Fibroblast of lung (primary cell): ENCODE data around the gene UGGT2. TPM values are rescaled to one million over a fixed set of nuclear protein-coding genes. Genes with fewer than 3 reads are reported as not detected.
A peak's percentile ranks its signal among the peaks of the same experiment; 100 is the strongest.

Source experiments
- DNase-seq, 2 donors: peaks; one replicate each; pipeline versions ENCODE4 v3.0.0 to v3.0.0-alpha.2; 2010; ENCODE audit warnings: low read depth in 2 of 2
- H2AFZ ChIP-seq: 2 replicates; pipeline ENCODE4 v1.5.1; 2012; ENCODE audit warnings: low read length, control low read depth, inconsistent platforms
- H3K27ac ChIP-seq: 2 replicates; pipeline ENCODE4 v1.5.1; 2011; ENCODE audit warnings: low read length, control low read depth; ENCODE audit not compliant: insufficient read depth
- H3K27me3 ChIP-seq: 2 replicates; pipeline ENCODE4 v1.5.1; 2011; ENCODE audit warnings: mild to moderate bottlenecking, low read length; ENCODE audit not compliant: control insufficient read depth, insufficient read depth
- H3K36me3 ChIP-seq: 2 replicates; pipeline ENCODE4 v1.5.1; 2011; ENCODE audit warnings: low read length; ENCODE audit not compliant: control insufficient read depth, insufficient read depth
- H3K4me1 ChIP-seq: 2 replicates; pipeline ENCODE4 v1.5.1; 2011; ENCODE audit warnings: low read length; ENCODE audit not compliant: control insufficient read depth, insufficient read depth; ENCODE audit errors: extremely low read depth
- H3K4me2 ChIP-seq: 2 replicates; pipeline ENCODE4 v1.5.1; 2011; ENCODE audit warnings: low read length, control low read depth; ENCODE audit not compliant: insufficient read depth; ENCODE audit errors: extremely low read depth
- H3K4me3 ChIP-seq, 4 experiments: fragments of 200-600 bp in 1 of 4; sonication (generic) in 1 of 4; replicated peaks in 1 of 4; 2 replicates each; pipeline ENCODE4 v1.5.1; 2011 to 2016; ENCODE audit warnings: low read length in 4 of 4, low read depth in 3 of 4, mild to moderate bottlenecking in 3 of 4, control low read depth in 2 of 4, inconsistent platforms in 1 of 4, mixed read lengths in 1 of 4; ENCODE audit not compliant: insufficient read depth in 1 of 4; ENCODE audit errors: control extremely low read depth in 1 of 4
- H3K79me2 ChIP-seq: 2 replicates; pipeline ENCODE4 v1.5.1; 2012; ENCODE audit warnings: mild to moderate bottlenecking, low read length, inconsistent platforms; ENCODE audit not compliant: control insufficient read depth, insufficient read depth
- H3K9ac ChIP-seq: 2 replicates; pipeline ENCODE4 v1.5.1; 2011; ENCODE audit warnings: mild to moderate bottlenecking, low read length, control low read depth; ENCODE audit not compliant: insufficient read depth
- H3K9me3 ChIP-seq: 2 replicates; pipeline ENCODE4 v1.5.1; 2012; ENCODE audit warnings: low read depth, low read length; ENCODE audit not compliant: control insufficient read depth, insufficient read depth
- H4K20me1 ChIP-seq: 2 replicates; pipeline ENCODE4 v1.5.1; 2011; ENCODE audit warnings: low read length; ENCODE audit not compliant: control insufficient read depth, insufficient read depth; ENCODE audit errors: extremely low read depth
- EZH2 ChIP-seq: IDR thresholded peaks from 2 replicates; pipeline ENCODE4 v1.5.1; 2012; ENCODE audit warnings: low read length, control low read depth, mild to moderate bottlenecking; ENCODE audit errors: missing control alignments
- polyA plus RNA-seq, 2 donors: library from polyadenylated mRNA; depleted of rRNA in 1 of 2; stranded (reverse) in 1 of 2; unstranded in 1 of 2; fragments of >200 nt; gene quantifications; 2 replicates each; pipeline ENCODE4 v1.2.1, GENCODE V29; 2011 to 2012; ENCODE audit warnings: missing spikeins in 1 of 2
- total RNA-seq: library from RNA; depleted of rRNA; stranded (reverse); fragments of >200 nt; gene quantifications from 2 replicates; pipeline ENCODE4 v1.2.1, GENCODE V29; 2014
- TF ChIP-seq, protein P1 (sequence below), 2 donors: IDR thresholded peaks in 1 of 2; conservative IDR thresholded peaks in 1 of 2; 1 replicate in 1 of 2; 2 replicates in 1 of 2; pipeline ENCODE4 v1.5.1; 2011 to 2012; ENCODE audit warnings: low read length in 2 of 2, control low read depth in 1 of 2, inconsistent platforms in 1 of 2, low read depth in 1 of 2, mild to moderate bottlenecking in 1 of 2

The UGGT2 gene
- total and polyA plus RNA-seq, 2 donors (not counting 1 experiment from before 2014, with no cell fraction given) = 26.3 to 47.2 TPM

DNA sequence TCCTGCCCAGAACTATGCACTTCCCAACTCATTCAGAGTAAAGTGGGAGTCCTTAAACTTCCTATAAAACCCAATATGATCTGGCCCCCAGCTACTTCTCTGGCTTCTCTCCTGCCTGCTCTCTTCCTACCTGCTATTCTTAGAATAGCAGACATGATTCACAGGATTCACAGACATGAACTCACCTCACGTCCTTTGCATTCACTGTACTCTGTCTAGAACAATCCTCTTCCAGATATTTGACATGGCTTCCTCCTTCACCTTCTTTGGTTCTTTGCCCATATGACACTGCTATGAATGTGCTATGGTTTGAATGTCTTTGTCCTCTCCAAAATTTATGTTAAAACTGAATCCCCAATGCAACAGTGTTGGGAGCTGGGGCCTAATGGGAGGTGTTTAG is 154.9 kb downstream of the UGGT2 start:
- Histone ChIP-seq H4K20me1 (no peaks in the 10 kb centered on the region), H2AFZ (no peak overlapping the region), H3K9me3 (no peaks in the 10 kb centered on the region), H3K9ac (no peak overlapping the region), H3K79me2 (no peaks in the 10 kb centered on the region), H3K4me2 (no peak overlapping the region), H3K27me3 (no peaks in the 10 kb centered on the region), H3K4me3 (no peak overlapping the region), H3K36me3 (peaks cover 1% of the 10 kb centered on the region), H3K27ac (no peak overlapping the region), H3K4me1 (no peaks in the 10 kb centered on the region)
- peak in 1 of 2 donors; percentile 38 for DNase-seq
- no peak for TF ChIP-seq EZH2
- TF ChIP-seq, protein P1, sequence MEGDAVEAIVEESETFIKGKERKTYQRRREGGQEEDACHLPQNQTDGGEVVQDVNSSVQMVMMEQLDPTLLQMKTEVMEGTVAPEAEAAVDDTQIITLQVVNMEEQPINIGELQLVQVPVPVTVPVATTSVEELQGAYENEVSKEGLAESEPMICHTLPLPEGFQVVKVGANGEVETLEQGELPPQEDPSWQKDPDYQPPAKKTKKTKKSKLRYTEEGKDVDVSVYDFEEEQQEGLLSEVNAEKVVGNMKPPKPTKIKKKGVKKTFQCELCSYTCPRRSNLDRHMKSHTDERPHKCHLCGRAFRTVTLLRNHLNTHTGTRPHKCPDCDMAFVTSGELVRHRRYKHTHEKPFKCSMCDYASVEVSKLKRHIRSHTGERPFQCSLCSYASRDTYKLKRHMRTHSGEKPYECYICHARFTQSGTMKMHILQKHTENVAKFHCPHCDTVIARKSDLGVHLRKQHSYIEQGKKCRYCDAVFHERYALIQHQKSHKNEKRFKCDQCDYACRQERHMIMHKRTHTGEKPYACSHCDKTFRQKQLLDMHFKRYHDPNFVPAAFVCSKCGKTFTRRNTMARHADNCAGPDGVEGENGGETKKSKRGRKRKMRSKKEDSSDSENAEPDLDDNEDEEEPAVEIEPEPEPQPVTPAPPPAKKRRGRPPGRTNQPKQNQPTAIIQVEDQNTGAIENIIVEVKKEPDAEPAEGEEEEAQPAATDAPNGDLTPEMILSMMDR (conservative IDR thresholded peaks at IDR 0.05 in 1 of 2, IDR thresholded peaks at IDR 0.05 in 1 of 2; ENCODE audit: low read depth in 1 of 2, low read length in 2 of 2) = no peak

DNA sequence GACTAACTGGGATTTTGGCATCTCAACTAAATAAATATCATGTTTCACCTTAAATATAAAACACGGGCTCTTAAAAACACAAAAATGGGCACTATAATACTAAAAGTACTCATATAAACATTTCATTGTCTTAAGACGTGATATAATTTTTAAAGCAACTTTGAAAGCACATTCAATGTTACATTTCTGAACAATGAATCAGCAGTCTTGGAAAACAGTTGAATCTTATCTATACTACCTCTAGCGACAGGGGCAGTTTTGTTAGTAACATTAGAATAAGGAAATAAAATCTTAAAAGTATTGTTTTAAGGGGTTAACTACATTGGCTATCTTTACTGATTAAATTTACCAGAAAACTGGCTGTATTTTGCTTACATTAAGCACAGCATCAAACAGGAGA is 156.9 kb downstream of the UGGT2 start:
- no peaks in the 10 kb centered on the region for H3K4me1 ChIP-seq
- DNase-seq = peak; percentile 27 to 61
- H3K27me3 ChIP-seq = no peaks in the 10 kb centered on the region
- no peaks in the 10 kb centered on the region for H4K20me1 ChIP-seq
- no peaks in the 10 kb centered on the region for H3K79me2 ChIP-seq
- no peak overlapping the region for H3K9ac ChIP-seq
- H3K9me3 ChIP-seq = no peaks in the 10 kb centered on the region
- no peak overlapping the region for H3K27ac ChIP-seq
- no peak for TF ChIP-seq EZH2
- TF ChIP-seq, protein P1 (conservative IDR thresholded peaks at IDR 0.05 in 1 of 2, IDR thresholded peaks at IDR 0.05 in 1 of 2; ENCODE audit: low read depth in 1 of 2, low read length in 2 of 2) = no peak
- H3K36me3 ChIP-seq = peaks cover 1% of the 10 kb centered on the region
- no peak overlapping the region for H3K4me2 ChIP-seq
- no peak overlapping the region for H2AFZ ChIP-seq
- H3K4me3 ChIP-seq = no peak overlapping the region

DNA sequence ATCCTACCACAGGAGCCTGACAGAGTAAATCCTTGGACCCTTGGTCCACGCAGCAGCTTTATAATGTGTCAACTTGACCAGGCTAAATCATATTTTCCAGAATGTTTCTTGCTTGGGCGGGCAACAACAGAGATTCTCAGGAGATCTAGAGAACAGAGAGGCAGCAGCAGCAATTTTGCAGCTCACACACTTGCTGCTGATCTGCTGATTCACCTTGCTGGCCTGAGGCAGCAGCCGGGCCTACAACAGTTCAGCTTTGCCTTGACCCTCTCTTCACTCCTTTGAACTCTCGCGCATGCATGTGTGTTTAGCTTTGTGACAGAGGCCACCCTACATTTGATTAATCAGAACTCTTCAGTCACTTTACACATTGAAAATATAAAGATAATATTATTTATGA is 159.3 kb downstream of the UGGT2 start:
- H3K9me3 ChIP-seq = no peaks in the 10 kb centered on the region

More for the DNA sequence above, 159.3 kb downstream of the UGGT2 start:
- H2AFZ ChIP-seq = no peak overlapping the region
- H3K4me3 ChIP-seq = no peak overlapping the region
- no peak overlapping the region for H3K9ac ChIP-seq
- H3K27me3 ChIP-seq = no peaks in the 10 kb centered on the region
- H3K79me2 ChIP-seq = no peaks in the 10 kb centered on the region
- H3K27ac ChIP-seq = no peak overlapping the region
- H3K4me1 ChIP-seq = no peaks in the 10 kb centered on the region
- no peaks in the 10 kb centered on the region for H4K20me1 ChIP-seq
- H3K36me3 ChIP-seq = peaks cover 1% of the 10 kb centered on the region
- H3K4me2 ChIP-seq = no peak overlapping the region
- DNase-seq = no peak
- no peak for TF ChIP-seq EZH2
- TF ChIP-seq, protein P1 (conservative IDR thresholded peaks at IDR 0.05 in 1 of 2, IDR thresholded peaks at IDR 0.05 in 1 of 2; ENCODE audit: low read depth in 1 of 2, low read length in 2 of 2) = no peak
